Caco-2 (cell line): ENCODE data around the gene TBC1D21. TPM values are rescaled to one million over a fixed set of nuclear protein-coding genes. Genes with fewer than 3 reads are reported as not detected.

ENCODE experiments used
- BruUV-seq: library from RNA; stranded (reverse); fragments of 400-500 nt; replicated peaks from 2 replicates; lab custom pipeline; 2021; lab: Mats Ljungman, UMichigan
- CTCF ChIA-PET: fragments of 300-600 bp; sonication (Branson Sonifier 250); formaldehyde crosslinking; loops from one replicate; lab custom pipeline; 2022; ENCODE audit warnings: antibody characterized with exemption; lab: Charles Lee
- POLR2A ChIA-PET: fragments of 300-600 bp; sonication (Branson Sonifier 250); formaldehyde crosslinking; loops from one replicate; lab custom pipeline; 2022; ENCODE audit warnings: antibody characterized with exemption; lab: Charles Lee
- DNase-seq, 2 experiments: peaks; one replicate each; pipeline versions ENCODE4 v3.0.0 to v3.0.0-alpha.2; 2020 to 2022
- H3K27me3 ChIP-seq: replicated peaks from 2 replicates; pipeline ENCODE4 v1.6.0; 2011; ENCODE audit warnings: low read length; ENCODE audit not compliant: control insufficient read depth, insufficient read depth
- H3K36me3 ChIP-seq: 2 replicates; pipeline ENCODE4 v1.5.1; 2011; ENCODE audit warnings: low read length; ENCODE audit not compliant: control insufficient read depth, insufficient read depth
- H3K4me1 ChIP-seq: fragments of 250-450 bp; sonication (Bioruptor Pico); 2 replicates; pipeline ENCODE4 v1.5.1; 2020; ENCODE audit warnings: mild to moderate bottlenecking
- H3K4me3 ChIP-seq: 2 replicates; pipeline ENCODE4 v1.5.1; 2011; ENCODE audit warnings: low read depth, mild to moderate bottlenecking, control low read depth, low read length
- H3K9me3 ChIP-seq: fragments of 250-450 bp; sonication (Bioruptor Pico); 2 replicates; pipeline ENCODE4 v1.5.1; 2020; ENCODE audit warnings: mild to moderate bottlenecking, moderate library complexity
- H3K27ac Mint-ChIP-seq: one replicate; pipeline ENCODE4 v1.8.0; 2022; ENCODE audit warnings: mixed read lengths; ENCODE audit not compliant: unreplicated experiment
- H3K27me3 Mint-ChIP-seq: one replicate; pipeline ENCODE4 v1.8.0; 2022; ENCODE audit warnings: mixed read lengths; ENCODE audit not compliant: insufficient read depth, unreplicated experiment
- H3K36me3 Mint-ChIP-seq: one replicate; pipeline ENCODE4 v1.8.0; 2022; ENCODE audit warnings: mild to moderate bottlenecking, mixed read lengths; ENCODE audit not compliant: insufficient read depth, unreplicated experiment
- H3K4me1 Mint-ChIP-seq: one replicate; pipeline ENCODE4 v1.8.0; 2022; ENCODE audit warnings: low read depth, mixed read lengths; ENCODE audit not compliant: unreplicated experiment
- H3K4me3 Mint-ChIP-seq: one replicate; pipeline ENCODE4 v1.8.0; 2022; ENCODE audit warnings: mild to moderate bottlenecking, moderate library complexity, mixed read lengths; ENCODE audit not compliant: unreplicated experiment
- H3K9me3 Mint-ChIP-seq: one replicate; pipeline ENCODE4 v1.8.0; 2022; ENCODE audit warnings: mixed read lengths; ENCODE audit not compliant: unreplicated experiment
- intact Hi-C: fragments of 100-400 bp; cut with micrococcal nuclease; formaldehyde crosslinking; loops from one replicate; pipeline ENCODE4 v1.10.0; 2022; ENCODE audit not compliant: unreplicated experiment
- total RNA-seq: library from RNA; stranded (reverse); gene quantifications from 2 replicates; pipeline ENCODE4 v1.2.3, GENCODE V29; 2022
- TF ChIP-seq, protein P1 (sequence below), 2 experiments: fragments of 200-600 bp in 1 of 2; IDR thresholded peaks; 1 replicate in 1 of 2; 2 replicates in 1 of 2; pipeline versions ENCODE4 v1.5.1 to v1.8.0; 2011 to 2022; ENCODE audit warnings: antibody characterized with exemption in 1 of 2, control low read depth in 1 of 2, inconsistent platforms in 1 of 2, low read depth in 1 of 2, low read length in 1 of 2, mild to moderate bottlenecking in 1 of 2, moderate library complexity in 1 of 2; ENCODE audit not compliant: insufficient read depth in 1 of 2, severe bottlenecking in 1 of 2, unreplicated experiment in 1 of 2

Gene TBC1D21
- total RNA-seq, 1 experiment from 2014 or later = not detected

DNA sequence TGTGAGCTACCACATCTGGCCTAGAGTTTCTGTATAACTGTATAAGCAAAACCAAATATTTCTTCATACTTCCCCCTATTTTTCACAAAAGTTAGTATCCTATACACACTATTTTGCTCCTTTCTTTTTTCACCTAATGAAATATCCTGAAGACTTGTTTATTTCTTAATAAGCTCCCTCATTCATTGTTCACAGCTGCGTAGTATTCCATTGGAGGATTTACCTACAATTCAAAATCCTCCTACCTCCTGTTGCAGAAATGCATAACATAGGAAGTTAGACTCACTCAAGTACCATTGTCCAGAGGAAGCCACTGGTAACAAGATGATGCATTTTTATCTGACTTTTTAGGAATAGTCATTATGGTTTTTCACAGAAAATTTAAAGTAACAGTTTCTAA, 29.6 kb upstream of the TBC1D21 start:
- DNase-seq = no peak
- Mint-ChIP-seq H3K9me3 (no peaks in the 10 kb centered on the region), H3K4me1 (no peaks in the 10 kb centered on the region), H3K4me3 (no peak overlapping the region), H3K36me3 (no peaks in the 10 kb centered on the region), H3K27me3 (peaks cover 21% of the 10 kb centered on the region), H3K27ac (no peak overlapping the region)
- Histone ChIP-seq H3K9me3 (no peaks in the 10 kb centered on the region), H3K4me3 (no peak overlapping the region), H3K4me1 (no peaks in the 10 kb centered on the region), H3K36me3 (no peaks in the 10 kb centered on the region), H3K27me3 (0 out of 2 replicates have a peak, but pooled peaks cover 2% of the 10 kb centered on the region)
- intact Hi-C loops = no loop called here
- BruUV-seq = no TSS peak
- TF ChIP-seq, protein P1, sequence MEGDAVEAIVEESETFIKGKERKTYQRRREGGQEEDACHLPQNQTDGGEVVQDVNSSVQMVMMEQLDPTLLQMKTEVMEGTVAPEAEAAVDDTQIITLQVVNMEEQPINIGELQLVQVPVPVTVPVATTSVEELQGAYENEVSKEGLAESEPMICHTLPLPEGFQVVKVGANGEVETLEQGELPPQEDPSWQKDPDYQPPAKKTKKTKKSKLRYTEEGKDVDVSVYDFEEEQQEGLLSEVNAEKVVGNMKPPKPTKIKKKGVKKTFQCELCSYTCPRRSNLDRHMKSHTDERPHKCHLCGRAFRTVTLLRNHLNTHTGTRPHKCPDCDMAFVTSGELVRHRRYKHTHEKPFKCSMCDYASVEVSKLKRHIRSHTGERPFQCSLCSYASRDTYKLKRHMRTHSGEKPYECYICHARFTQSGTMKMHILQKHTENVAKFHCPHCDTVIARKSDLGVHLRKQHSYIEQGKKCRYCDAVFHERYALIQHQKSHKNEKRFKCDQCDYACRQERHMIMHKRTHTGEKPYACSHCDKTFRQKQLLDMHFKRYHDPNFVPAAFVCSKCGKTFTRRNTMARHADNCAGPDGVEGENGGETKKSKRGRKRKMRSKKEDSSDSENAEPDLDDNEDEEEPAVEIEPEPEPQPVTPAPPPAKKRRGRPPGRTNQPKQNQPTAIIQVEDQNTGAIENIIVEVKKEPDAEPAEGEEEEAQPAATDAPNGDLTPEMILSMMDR (IDR thresholded peaks at IDR 0.05; ENCODE audit: insufficient read depth in 1 of 2, low read depth in 1 of 2, low read length in 1 of 2, severe bottlenecking in 1 of 2, unreplicated experiment in 1 of 2) = no peak
- ChIA-PET CTCF (no interaction called here), POLR2A (no interaction called here)

DNA sequence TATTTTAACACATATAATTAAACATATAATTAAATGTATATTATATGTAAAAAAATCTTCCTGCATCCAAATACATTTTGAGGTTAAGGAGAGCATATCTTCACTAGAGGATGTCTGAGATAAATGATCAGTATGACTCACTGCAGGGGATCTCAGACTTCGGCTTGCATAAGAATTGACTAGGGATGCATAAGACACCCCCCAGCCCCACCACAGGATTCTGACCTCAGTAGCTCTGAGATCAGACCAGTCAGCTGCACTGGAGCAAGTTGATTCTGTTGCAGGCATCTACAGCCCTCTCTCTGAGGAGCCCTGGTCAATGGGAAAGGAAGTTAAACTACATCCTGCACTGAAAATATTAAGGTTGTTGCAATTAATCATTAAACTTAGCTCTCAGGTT, 29.0 kb upstream of the TBC1D21 start:
- no peaks in the 10 kb centered on the region for H3K4me1 Mint-ChIP-seq
- CTCF ChIA-PET = no interaction called here
- H3K27me3 Mint-ChIP-seq = peaks cover 16% of the 10 kb centered on the region

DNA sequence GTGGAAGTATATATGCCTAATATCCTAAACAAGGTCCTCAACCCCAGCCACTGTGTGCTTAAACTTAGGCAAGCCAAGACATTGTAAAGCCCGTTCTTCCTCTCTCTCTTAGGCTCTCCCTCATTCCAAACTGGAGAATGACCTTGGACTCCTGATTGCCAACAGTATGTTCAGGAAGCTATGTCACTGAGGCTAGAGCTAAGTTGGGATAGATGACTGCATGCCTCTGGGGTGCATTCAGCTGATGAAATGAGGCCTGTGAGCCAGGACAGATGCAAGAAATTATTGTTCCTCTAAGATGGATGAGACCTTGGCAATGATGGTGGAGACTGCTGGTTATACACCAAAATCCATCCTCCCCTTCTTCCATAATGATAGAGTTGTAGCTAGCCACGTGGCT, 27.9 kb upstream of the TBC1D21 start:
- DNase-seq = no peak
- no peaks in the 10 kb centered on the region for H3K4me1 Mint-ChIP-seq
- POLR2A ChIA-PET = no interaction called here
- no peak overlapping the region for H3K4me3 ChIP-seq
- H3K9me3 Mint-ChIP-seq = no peaks in the 10 kb centered on the region
- no peaks in the 10 kb centered on the region for H3K4me1 ChIP-seq
- intact Hi-C loops = no loop called here
- H3K36me3 Mint-ChIP-seq = no peaks in the 10 kb centered on the region
- no peak overlapping the region for H3K4me3 Mint-ChIP-seq
- H3K36me3 ChIP-seq = no peaks in the 10 kb centered on the region
- no peaks in the 10 kb centered on the region for H3K9me3 ChIP-seq
- CTCF ChIA-PET = interaction anchor here (0.5 kb wide), 1 partner anchor 199 kb away, joined by 3 read pairs; no protein-coding TSS in a partner anchor
- BruUV-seq = no TSS peak
- no peak overlapping the region for H3K27ac Mint-ChIP-seq
- TF ChIP-seq, protein P1 (IDR thresholded peaks at IDR 0.05; ENCODE audit: insufficient read depth in 1 of 2, low read depth in 1 of 2, low read length in 1 of 2, severe bottlenecking in 1 of 2, unreplicated experiment in 1 of 2) = no peak
- 0 out of 2 replicates have a peak, but pooled peaks cover 2% of the 10 kb centered on the region for H3K27me3 ChIP-seq
- H3K27me3 Mint-ChIP-seq = peaks cover 17% of the 10 kb centered on the region

More for the DNA sequence above, 29.0 kb upstream of the TBC1D21 start:
- intact Hi-C loops = no loop called here
- Mint-ChIP-seq H3K9me3 (no peaks in the 10 kb centered on the region), H3K4me3 (no peak overlapping the region), H3K36me3 (no peaks in the 10 kb centered on the region), H3K27ac (no peak overlapping the region)
- POLR2A ChIA-PET = no interaction called here
- Histone ChIP-seq H3K4me1 (no peaks in the 10 kb centered on the region), H3K4me3 (no peak overlapping the region), H3K36me3 (no peaks in the 10 kb centered on the region), H3K9me3 (no peaks in the 10 kb centered on the region), H3K27me3 (0 out of 2 replicates have a peak, but pooled peaks cover 2% of the 10 kb centered on the region)
- no TSS peak for BruUV-seq
- TF ChIP-seq, protein P1 (IDR thresholded peaks at IDR 0.05; ENCODE audit: insufficient read depth in 1 of 2, low read depth in 1 of 2, low read length in 1 of 2, severe bottlenecking in 1 of 2, unreplicated experiment in 1 of 2) = no peak
- no peak for DNase-seq
